Gastrocnemius medialis (tissue), 4 donors: Measurements from ENCODE around the gene ARHGAP27.

Experiments
- CTCF ChIP-seq, 5 experiments: fragments of 450-650 bp in 3 of 5; fragments of 200-600 bp in 2 of 5; sonication (generic) in 2 of 5; IDR thresholded peaks in 4 of 5; conservative IDR thresholded peaks in 1 of 5; 1 replicate in 4 of 5; 2 replicates in 1 of 5; pipeline ENCODE4 v1.5.1; 2016 to 2019; ENCODE audit warnings: antibody characterized with exemption in 5 of 5, mild to moderate bottlenecking in 3 of 5, moderate library complexity in 3 of 5
- POLR2A ChIP-seq, 2 donors: fragments of 450-650 bp; IDR thresholded peaks; one replicate each; pipeline ENCODE4 v1.6.1; 2017; ENCODE audit warnings: antibody characterized with exemption in 2 of 2, mild to moderate bottlenecking in 2 of 2, moderate library complexity in 2 of 2

DNA sequence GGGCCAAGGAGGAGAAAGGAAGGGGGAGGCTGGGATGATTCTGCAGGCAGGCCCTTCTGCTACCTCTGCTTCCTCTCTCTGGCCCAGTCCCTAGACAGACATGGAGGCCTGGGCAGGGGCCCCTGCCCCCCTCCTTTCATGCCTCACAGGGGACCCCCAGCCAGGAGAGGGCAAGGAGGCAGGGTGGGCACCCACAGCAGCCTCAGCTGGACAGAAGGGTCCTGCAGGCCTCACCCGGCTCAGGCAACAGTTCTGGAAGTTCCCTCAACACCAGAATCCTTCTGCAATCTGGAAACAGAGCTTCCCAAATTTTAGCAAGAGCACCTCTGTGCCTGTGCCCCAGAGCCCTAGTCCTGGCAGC, 8.7 kb downstream of the ARHGAP27 start:
- TF ChIP-seq POLR2A (IDR thresholded peaks at IDR 0.05), result no peak
- TF ChIP-seq CTCF (IDR thresholded peaks at IDR 0.05 in 4 of 5, conservative IDR thresholded peaks at IDR 0.05 in 1 of 5), result no peak
